ENCODE results near the gene TBC1D1. TPM values are rescaled to one million over a fixed set of nuclear protein-coding genes. Genes with fewer than 3 reads are reported as not detected.

The TBC1D1 gene
- polyA plus RNA-seq, 1 donor (not counting 4 experiments of a cell fraction or from before 2014, with no cell fraction given): 32.5 TPM

- Histone ChIP-seq H3K36me3 (ENCODE audit: control insufficient read depth in 2 of 2, extremely low read depth in 1 of 2, insufficient read depth in 2 of 2, low read length in 2 of 2) (no peaks in the 10 kb centered on the region), H2AFZ (ENCODE audit: control insufficient read depth, low read length) (no peak overlapping the region), H3K4me3 (ENCODE audit: control insufficient read depth in 2 of 3, extremely low read depth in 1 of 3, insufficient read depth in 2 of 3, low read depth in 1 of 3, low read length in 3 of 3) (no peak overlapping the region), H3K9me3 (ENCODE audit: control insufficient read depth, low read depth, low read length) (no peaks in the 10 kb centered on the region), H3K9ac (ENCODE audit: control insufficient read depth, extremely low read depth, insufficient read depth, low read length) (no peak overlapping the region), H3K9me1 (ENCODE audit: control insufficient read depth, extremely low read depth, insufficient read depth, low read length) (no peaks in the 10 kb centered on the region), H3K79me2 (ENCODE audit: control insufficient read depth, insufficient read depth, low read length) (no peaks in the 10 kb centered on the region), H3K27ac (ENCODE audit: control insufficient read depth, insufficient read depth, low read length) (no peak overlapping the region), H3K27me3 (ENCODE audit: control insufficient read depth, extremely low read depth, insufficient read depth, low read length) (no peaks in the 10 kb centered on the region), H3K4me1 (ENCODE audit: control insufficient read depth, extremely low read depth, insufficient read depth, low read length) (peaks cover 29% of the 10 kb centered on the region), H4K20me1 (ENCODE audit: control insufficient read depth, extremely low read depth, insufficient read depth, low read length) (no peaks in the 10 kb centered on the region), H3K4me2 (ENCODE audit: control insufficient read depth, extremely low read depth, insufficient read depth, low read depth, low read length) (no peak overlapping the region)
- peak; percentile 59 for FAIRE-seq
- dilution Hi-C loops (cut with MboI; ENCODE audit: extremely low pct_ligation_motif_present, low sequenced_read_pairs): no loop called here
- TF ChIP-seq EZH2 (IDR thresholded peaks at IDR 0.05; ENCODE audit: low read length) (no peak), CTCF (optimal IDR thresholded peaks at IDR 0.05 in 1 of 3, IDR thresholded peaks at IDR 0.05 in 1 of 3, conservative IDR thresholded peaks at IDR 0.05 in 1 of 3; ENCODE audit: extremely low read depth in 1 of 3, insufficient read depth in 2 of 3, low read length in 3 of 3) (no peak)
- DNase-seq (ENCODE audit: low read depth, low spot score): no peak
Measured at GRCh38 chr4:38095691-38096090, 204.8 kb downstream of the TBC1D1 start.

GRCh38 chr4:38097818-38098217, 206.9 kb downstream of the TBC1D1 start:
- dilution Hi-C loops (cut with MboI; ENCODE audit: extremely low pct_ligation_motif_present, low sequenced_read_pairs): no loop called here
- H3K36me3 ChIP-seq (ENCODE audit: control insufficient read depth in 2 of 2, extremely low read depth in 1 of 2, insufficient read depth in 2 of 2, low read length in 2 of 2): no peaks in the 10 kb centered on the region
- peaks cover 39% of the 10 kb centered on the region for H3K4me1 ChIP-seq (ENCODE audit: control insufficient read depth, extremely low read depth, insufficient read depth, low read length)
- H3K4me3 ChIP-seq (ENCODE audit: control insufficient read depth in 2 of 3, extremely low read depth in 1 of 3, insufficient read depth in 2 of 3, low read depth in 1 of 3, low read length in 3 of 3): no peak overlapping the region
- H3K9ac ChIP-seq (ENCODE audit: control insufficient read depth, extremely low read depth, insufficient read depth, low read length): no peak overlapping the region
- no peak overlapping the region for H2AFZ ChIP-seq (ENCODE audit: control insufficient read depth, low read length)
- DNase-seq (ENCODE audit: low read depth, low spot score) (no peak), FAIRE-seq (peak; percentile 20)
- H3K9me1 ChIP-seq (ENCODE audit: control insufficient read depth, extremely low read depth, insufficient read depth, low read length): no peaks in the 10 kb centered on the region
- no peaks in the 10 kb centered on the region for H3K27me3 ChIP-seq (ENCODE audit: control insufficient read depth, extremely low read depth, insufficient read depth, low read length)
- H3K4me2 ChIP-seq (ENCODE audit: control insufficient read depth, extremely low read depth, insufficient read depth, low read depth, low read length): no peak overlapping the region
- H4K20me1 ChIP-seq (ENCODE audit: control insufficient read depth, extremely low read depth, insufficient read depth, low read length): no peaks in the 10 kb centered on the region
- TF ChIP-seq CTCF (optimal IDR thresholded peaks at IDR 0.05 in 1 of 3, IDR thresholded peaks at IDR 0.05 in 1 of 3, conservative IDR thresholded peaks at IDR 0.05 in 1 of 3; ENCODE audit: extremely low read depth in 1 of 3, insufficient read depth in 2 of 3, low read length in 3 of 3) (no peak), EZH2 (IDR thresholded peaks at IDR 0.05; ENCODE audit: low read length) (no peak)
- H3K27ac ChIP-seq (ENCODE audit: control insufficient read depth, insufficient read depth, low read length): no peak overlapping the region
- H3K79me2 ChIP-seq (ENCODE audit: control insufficient read depth, insufficient read depth, low read length): no peaks in the 10 kb centered on the region
- no peaks in the 10 kb centered on the region for H3K9me3 ChIP-seq (ENCODE audit: control insufficient read depth, low read depth, low read length)

All from keratinocyte (primary cell).